Stomach (tissue), 4 donors: ENCODE data around the gene LIN52.

ENCODE experiments used
- POLR2A ChIP-seq, 4 donors: fragments of 450-650 bp; IDR thresholded peaks; one replicate each; pipeline ENCODE4 v1.6.1; 2016; ENCODE audit warnings: antibody characterized with exemption in 4 of 4, control low read depth in 2 of 4, mild to moderate bottlenecking in 1 of 4, moderate library complexity in 1 of 4
- TF ChIP-seq, protein P1 (sequence below), 7 experiments: fragments of 450-650 bp in 4 of 7; fragments of 200-600 bp in 3 of 7; sonication (generic) in 3 of 7; IDR thresholded peaks; one replicate each; pipeline ENCODE4 v1.5.1; 2016 to 2019; ENCODE audit warnings: antibody characterized with exemption in 7 of 7, control low read depth in 2 of 7, mild to moderate bottlenecking in 1 of 7

DNA sequence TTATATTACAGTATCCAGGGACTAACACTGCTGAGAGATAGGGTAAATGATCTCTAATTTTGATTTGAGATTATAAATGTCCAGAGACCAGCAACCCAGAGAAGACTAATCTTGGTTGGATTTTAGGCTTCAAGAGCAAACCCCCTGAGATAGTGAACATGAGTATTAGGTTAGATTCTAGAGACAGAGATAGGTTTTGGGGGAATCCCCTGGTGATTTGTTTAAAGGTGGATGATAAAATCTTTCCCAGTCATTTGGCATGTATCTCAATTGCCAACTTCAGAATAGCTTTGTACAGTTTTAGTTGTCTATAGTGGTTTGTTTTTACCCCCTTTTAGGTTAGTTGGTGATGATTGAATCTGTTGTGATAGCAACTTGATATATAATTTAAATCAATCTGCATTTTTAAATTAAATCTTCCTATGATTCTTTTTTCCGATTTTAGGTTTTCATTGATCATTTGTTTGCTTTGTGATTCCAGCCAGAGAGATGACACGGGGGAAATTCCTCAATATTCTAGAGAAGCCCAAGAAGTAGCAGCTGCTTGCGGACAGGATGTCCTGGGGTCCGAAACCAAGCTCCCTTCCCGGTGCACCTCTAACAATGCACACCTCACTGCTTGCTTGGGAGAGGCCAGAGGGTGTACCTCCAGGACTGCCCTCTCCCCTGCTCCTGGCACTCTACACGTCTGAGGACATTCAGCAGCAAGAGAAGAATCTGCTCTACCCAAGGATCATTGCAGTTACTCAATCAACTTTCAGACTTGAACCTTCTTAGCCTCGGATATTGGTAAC, 113.9 kb downstream of the LIN52 start:
- TF ChIP-seq, protein P1, sequence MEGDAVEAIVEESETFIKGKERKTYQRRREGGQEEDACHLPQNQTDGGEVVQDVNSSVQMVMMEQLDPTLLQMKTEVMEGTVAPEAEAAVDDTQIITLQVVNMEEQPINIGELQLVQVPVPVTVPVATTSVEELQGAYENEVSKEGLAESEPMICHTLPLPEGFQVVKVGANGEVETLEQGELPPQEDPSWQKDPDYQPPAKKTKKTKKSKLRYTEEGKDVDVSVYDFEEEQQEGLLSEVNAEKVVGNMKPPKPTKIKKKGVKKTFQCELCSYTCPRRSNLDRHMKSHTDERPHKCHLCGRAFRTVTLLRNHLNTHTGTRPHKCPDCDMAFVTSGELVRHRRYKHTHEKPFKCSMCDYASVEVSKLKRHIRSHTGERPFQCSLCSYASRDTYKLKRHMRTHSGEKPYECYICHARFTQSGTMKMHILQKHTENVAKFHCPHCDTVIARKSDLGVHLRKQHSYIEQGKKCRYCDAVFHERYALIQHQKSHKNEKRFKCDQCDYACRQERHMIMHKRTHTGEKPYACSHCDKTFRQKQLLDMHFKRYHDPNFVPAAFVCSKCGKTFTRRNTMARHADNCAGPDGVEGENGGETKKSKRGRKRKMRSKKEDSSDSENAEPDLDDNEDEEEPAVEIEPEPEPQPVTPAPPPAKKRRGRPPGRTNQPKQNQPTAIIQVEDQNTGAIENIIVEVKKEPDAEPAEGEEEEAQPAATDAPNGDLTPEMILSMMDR (IDR thresholded peaks at IDR 0.05): no peak
- no peak for TF ChIP-seq POLR2A (IDR thresholded peaks at IDR 0.05)
